Activated naive CD4-positive, alpha-beta T cell treated with anti-CD3 and anti-CD28 coated beads, Interleukin-2, amount 50 U/mL, for 16 hours (primary cell): Measurements from ENCODE around the gene PPIE.

Experiments used
- DNase-seq: peaks from one replicate; pipeline ENCODE4 v3.0.0-alpha.2; 2020

PPIE gene

DNA sequence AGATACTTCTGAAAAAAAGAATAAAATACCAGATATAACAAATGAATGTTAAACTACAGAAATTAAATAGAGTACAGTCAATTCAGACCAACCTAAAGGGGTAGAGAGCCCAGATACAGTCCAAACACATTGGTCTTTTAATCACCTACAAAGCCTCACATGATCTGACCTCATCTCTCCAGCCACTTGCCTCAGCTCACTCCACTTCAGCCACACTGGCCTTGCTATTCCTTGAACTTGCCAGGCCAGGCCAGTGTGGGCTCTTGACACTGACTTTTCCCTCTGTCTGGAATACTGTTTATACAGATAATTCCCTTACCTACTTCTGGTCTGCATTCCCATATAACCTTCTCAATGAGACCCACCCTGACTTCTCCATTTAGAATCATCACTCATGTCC is 17.0 kb upstream of the PPIE start:
- DNase-seq: no peak

DNA sequence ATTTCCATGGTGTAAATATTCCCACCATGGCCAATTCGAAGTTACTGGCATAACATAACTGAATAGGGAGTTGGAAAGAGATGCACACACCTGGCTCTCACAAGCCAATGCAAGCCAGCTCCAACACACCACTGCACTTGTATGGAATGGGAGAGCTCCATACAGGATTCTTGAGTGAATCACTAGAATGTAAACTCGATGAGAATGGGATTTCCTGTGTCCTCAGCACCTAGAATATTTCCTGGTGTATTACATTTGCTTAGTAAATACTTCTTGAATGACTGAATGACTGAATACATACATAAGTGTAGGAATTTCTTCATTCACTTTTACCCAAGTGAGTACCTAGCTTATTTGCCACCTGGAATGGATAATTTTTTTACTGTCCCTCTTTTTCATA is 16.2 kb upstream of the PPIE start:
- DNase-seq: no peak

- DNase-seq: no peak
Observed at GRCh38 chr1:39726600-39726999, 12.1 kb upstream of the PPIE start.

- DNase-seq: no peak
Observed at GRCh38 chr1:39727221-39727931, 11.3 kb upstream of the PPIE start.

DNA sequence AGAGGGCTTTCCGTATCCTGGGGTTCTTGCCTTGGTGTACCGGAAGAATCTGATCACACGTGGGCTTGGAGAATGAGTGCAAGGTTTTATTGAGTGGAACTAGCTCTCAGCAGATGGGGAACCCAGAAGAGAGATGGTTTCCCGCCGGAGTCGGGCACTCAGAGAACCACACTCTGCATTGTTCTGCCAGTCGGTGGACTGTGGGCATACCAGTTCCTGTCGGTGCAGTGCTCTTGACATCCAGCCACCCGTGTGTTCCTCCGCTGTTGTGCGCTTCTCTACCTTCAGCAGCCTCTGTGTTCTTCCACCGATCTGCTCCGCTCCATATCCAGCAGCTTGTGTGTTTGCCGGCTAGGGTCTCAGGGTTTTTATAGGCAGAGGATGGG is 10.8 kb upstream of the PPIE start:
- DNase-seq: no peak

DNA sequence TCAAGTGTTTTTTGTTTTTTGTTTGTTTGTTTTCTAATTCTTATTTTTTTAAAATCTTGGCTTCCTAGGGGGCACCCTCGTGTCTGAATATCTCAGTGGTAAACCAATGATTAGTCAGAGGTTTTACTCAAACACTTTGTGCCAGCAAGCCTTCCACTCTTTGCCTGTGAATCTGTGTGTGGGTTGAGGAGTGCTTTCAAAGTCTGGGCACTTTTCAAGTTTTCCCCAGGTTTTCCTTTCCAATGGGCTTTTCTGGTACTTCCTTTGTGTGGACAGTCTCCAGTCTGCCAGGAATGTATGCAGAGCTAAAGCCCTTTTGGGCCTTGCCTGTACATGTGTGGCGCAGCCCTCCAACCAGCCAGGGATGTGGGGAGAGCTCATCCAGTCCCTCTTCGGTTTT is 9.7 kb upstream of the PPIE start:
- DNase-seq: no peak

DNA sequence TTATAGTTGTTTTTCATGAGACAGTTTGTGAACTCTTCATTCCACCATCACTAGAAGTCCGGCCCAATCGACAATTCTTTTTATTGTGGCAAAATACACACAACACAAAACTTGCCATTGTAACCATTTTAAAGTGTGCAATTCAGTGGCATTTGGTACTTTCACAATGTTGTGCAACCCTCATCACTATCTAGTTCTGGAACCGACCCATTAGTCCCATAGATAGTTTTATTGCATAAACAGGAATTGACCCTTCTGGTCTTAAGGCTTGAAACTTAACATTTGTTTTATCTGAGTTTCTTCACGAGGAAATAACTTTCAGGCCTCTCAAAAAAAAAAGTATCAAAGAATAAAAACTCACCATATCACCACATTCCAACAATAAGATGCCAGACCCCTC is 8.8 kb upstream of the PPIE start:
- no peak for DNase-seq

- no peak for DNase-seq
Observed at GRCh38 chr1:39732730-39733129, 6.0 kb upstream of the PPIE start.

DNA sequence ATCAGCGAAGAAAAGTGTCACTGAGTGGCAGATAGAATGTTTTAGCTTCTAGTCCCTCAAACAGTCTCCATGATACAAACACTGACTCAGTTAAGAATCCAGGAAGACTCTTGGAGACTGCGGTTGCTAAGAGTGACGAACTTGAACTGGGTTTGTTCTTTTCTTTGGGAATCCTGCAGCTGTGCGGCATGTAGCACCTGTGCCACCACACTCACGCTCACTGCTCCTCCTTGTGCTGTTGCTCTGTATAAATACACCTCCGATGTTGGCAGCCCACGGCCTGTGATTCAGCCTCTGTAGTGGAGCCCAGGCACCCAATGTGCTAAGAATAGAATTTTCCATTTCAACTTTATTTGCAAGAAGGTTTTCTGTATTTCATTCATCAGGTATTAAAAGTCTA is 5.5 kb upstream of the PPIE start:
- no peak for DNase-seq

GRCh38 chr1:39735731-39736130 is 3.0 kb upstream of the PPIE start:
- no peak for DNase-seq

- DNase-seq: no peak
Observed at GRCh38 chr1:39737546-39738169, 1.0 kb upstream of the PPIE start.

DNA sequence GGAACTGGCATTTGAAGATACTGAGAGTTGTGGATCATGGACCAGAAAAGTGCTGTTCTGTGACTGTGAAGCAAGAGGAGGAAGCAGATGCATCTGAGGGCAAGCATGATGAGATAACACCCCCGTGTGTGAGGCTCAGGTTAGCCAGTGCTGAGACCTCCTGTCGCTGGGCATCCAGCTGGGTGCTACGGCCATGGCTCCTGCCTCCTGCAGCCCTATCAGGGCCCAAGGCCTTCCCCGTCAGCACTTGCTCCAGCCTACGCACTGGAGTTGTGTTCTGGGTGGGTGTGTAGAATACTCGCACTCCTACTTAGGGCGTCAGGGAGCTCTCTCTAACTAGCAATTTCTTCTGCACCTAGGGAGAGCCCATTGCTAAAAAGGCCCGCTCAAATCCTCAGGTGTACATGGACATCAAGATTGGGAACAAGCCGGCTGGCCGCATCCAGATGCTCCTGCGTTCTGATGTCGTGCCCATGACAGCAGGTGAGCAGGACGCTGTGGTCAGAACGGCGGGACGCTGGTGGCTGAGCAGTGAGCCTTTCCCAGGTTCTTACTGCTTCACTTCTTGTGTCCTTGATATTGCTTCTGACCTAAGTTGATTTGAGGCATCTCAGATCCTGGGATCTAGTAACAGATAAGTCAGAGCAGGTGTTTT is 6.5 kb downstream of the PPIE start:
- no peak for DNase-seq

- DNase-seq: no peak
Observed at GRCh38 chr1:39751595-39751994, 12.9 kb downstream of the PPIE start.

DNA sequence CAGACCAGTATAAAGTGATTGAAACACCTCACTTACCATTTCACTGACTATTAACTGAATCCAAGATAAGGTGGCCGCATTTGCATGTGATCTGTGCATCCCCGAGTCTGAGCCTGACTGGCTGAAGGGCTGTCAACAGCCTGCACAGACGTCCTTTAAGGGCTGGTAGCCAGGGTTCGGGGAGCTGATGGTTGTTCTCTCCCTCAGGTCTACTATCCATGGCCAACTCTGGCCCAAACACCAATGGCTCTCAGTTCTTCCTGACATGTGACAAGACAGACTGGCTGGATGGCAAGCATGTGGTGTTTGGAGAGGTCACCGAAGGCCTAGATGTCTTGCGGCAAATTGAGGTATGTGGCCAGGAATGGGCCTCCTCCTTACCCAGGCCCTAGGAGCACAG is 14.0 kb downstream of the PPIE start:
- DNase-seq: no peak

DNA sequence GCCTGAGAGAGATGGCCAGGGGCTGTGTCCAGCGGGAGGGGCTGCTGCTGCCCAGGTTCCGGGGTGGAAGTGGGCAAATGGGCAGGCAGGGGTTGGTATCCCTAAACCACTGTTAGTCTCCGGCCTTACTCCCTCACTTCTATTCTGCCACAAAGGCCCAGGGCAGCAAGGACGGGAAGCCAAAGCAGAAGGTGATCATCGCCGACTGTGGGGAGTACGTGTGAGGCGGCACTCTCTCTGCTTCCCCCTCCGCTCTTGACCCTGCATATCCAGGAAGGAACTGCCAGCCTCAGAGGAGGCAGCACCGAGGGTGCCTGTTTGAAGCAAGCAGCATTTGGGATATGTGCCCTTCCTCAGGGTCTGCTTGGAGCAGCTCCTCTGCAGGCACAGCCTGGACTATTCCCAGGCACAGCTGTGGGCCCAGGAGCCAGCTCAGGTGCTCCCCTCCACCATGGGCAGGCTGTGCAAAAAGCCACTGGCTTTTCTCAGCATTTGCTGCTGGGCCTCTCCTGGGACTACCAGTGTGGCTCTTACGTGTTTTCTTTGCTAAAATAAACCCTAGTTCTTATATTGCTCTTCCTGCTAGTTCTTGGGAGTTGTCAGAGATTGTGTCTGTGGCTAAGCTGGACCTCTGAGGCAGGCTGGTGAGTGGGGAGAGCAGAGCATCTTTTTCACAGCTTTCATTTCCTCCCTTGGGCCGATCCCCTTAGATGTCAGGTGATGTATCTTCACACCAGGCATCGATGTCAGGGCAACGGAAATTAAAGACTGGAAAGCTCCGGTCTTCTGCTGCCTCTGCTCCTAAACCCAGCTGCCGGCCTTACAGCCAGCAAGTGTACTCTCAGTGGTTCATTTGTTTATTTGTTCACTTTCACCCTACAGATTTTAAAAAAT is 14.7 kb downstream of the PPIE start:
- DNase-seq: no peak

GRCh38 chr1:39754026-39754570 is 15.4 kb downstream of the PPIE start:
- no peak for DNase-seq

- no peak for DNase-seq
Observed at GRCh38 chr1:39754906-39755504, 16.3 kb downstream of the PPIE start.

DNA sequence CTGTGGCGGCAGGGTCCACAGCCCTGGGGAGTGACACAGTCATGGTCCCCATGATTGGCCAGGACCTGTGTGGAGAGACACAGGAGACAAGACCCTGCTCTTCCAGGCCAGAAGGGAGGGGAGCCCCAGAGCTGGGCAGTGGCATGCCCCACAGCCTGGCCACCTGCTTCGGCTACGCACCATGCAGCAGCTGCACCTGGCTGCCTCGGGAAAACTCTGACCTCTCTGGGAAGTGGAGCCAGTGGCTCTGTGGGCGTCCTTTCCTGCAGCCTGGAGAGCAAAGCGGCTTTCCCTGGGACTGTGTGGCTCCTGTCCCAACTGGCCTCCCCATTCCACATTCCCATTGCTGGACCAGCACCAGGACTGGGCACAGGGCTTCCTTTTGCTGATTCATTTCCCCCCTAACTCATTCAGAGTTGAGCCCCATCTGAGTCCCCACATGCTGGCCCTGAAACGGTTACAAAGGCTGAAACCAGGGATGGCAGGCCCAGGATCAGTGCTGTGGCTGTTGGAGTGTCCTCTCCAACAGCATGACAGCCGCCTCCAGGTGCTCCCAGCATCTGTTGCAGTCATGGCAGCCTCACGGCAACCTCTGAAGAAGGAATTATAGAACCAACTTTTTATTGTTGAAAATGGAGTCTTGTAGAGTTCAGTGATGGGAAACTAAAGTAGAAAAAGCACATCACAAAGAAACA is 17.4 kb downstream of the PPIE start:
- no peak for DNase-seq

DNA sequence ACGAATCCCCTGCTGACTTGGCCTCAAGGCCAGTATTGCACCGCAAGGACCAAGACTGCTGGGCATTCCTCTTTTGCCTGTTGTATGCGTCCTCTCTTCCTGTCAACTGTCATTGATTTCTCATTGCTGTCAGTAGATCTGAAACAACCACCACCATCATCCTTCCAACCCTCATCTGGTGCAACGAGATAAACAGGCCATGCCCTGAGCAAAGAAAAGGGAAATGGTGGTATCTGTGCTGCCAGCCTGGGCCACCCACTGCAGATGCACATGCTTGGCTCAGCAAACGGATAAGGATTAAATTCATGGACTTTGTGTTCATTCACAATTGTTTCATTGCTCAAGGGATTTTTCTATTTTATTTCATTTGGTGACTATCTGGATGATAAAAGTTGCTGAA is 18.8 kb downstream of the PPIE start:
- no peak for DNase-seq

GRCh38 chr1:39758556-39759435 is 20.1 kb downstream of the PPIE start:
- DNase-seq: no peak

- no peak for DNase-seq
Observed at GRCh38 chr1:39759436-39759726, 20.7 kb downstream of the PPIE start.
